ENCODE data around the gene LRTM2. TPM values are rescaled to one million over a fixed set of nuclear protein-coding genes. Genes with fewer than 3 reads are reported as not detected.
"Not testable (repeated sequence)": the region's sequence is repeated elsewhere in the genome, so short reads cannot be mapped to it uniquely, and the experiment has no call there.

LRTM2 gene
- total RNA-seq, 1 experiment from 2014 or later = 0.07 TPM

DNA sequence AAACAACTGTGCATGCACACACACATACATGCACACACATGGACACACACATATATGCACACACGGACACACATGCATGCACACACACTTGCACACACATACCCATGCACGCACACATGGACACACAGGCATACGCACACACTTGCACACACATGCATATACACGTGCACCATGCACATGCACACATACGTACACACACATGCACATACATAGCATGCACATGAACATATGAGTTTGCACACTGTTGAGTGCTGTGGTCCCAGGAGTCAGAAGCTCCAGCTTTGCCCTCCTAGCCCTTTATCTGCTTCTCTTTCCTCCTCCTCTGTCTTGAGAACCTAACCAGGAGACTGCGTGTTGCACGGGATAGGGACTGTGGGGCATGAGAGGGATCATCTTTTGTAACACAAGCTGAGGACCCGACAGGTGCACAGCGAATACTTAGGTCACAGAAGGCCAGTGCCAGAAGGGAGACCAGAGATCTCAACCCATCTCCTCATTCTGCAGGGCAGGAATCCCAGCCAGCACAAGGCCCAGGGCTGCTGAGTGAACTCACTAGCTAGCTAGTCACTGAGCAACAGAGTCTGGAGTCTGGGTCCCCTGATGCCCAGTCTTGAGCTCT lies 3.5 kb upstream of the LRTM2 start:
- DNase-seq (ENCODE audit: low read depth, low spot score) (no peak), ATAC-seq (no peak)
- no peak overlapping the region for H3K27ac ChIP-seq (ENCODE audit: low read depth, low read length)
- ChIA-PET POLR2A (no interaction called here), CTCF (no interaction called here), RAD21 (ENCODE audit: low non-redundant PET in 1 of 2, low total read pairs in 2 of 2, uncharacterized antibody in 2 of 2, unreplicated experiment in 2 of 2) (no interaction called here)
- H3K36me3 ChIP-seq (ENCODE audit: control insufficient read depth in 1 of 2, insufficient read depth in 2 of 2, low read length in 2 of 2) = no peaks in the 10 kb centered on the region
- no TSS peak for BruUV-seq (replicated peaks)
- H3K4me1 ChIP-seq (ENCODE audit: control insufficient read depth in 1 of 2, insufficient read depth in 2 of 2, low read length in 2 of 2) = no peaks in the 10 kb centered on the region
- no peaks in the 10 kb centered on the region for H3K79me2 ChIP-seq (ENCODE audit: insufficient read depth, low read length)
- H3K9me3 ChIP-seq (ENCODE audit: control insufficient read depth in 1 of 2, insufficient read depth in 1 of 2, low read depth in 1 of 2, low read length in 2 of 2) = no peaks in the 10 kb centered on the region
- no peak overlapping the region for H3K9ac ChIP-seq (ENCODE audit: low read length)
- no peaks in the 10 kb centered on the region for H3K9me2 ChIP-seq (ENCODE audit: insufficient read depth)
- H2AFZ ChIP-seq (ENCODE audit: low read depth, low read length, poor library complexity, severe bottlenecking) = no peak overlapping the region
- H3K27me3 ChIP-seq (ENCODE audit: insufficient read depth, low read length) = peaks cover 6% of the 10 kb centered on the region; the same call in 1 of the 2 replicates
- TF ChIP-seq YY1 (IDR thresholded peaks at IDR 0.05; ENCODE audit: extremely low read depth, insufficient replicate concordance, low read depth, low read length) (no peak), CBX3 (IDR thresholded peaks at IDR 0.05; ENCODE audit: low read depth) (no peak), ZBTB33 (IDR thresholded peaks at IDR 0.05; ENCODE audit: extremely low read depth, insufficient replicate concordance, low read length) (no peak)
- no peaks in the 10 kb centered on the region for H4K20me1 ChIP-seq (ENCODE audit: insufficient read depth)
- intact Hi-C loops (cut with micrococcal nuclease) = no loop called here
- no peak overlapping the region for H3K4me2 ChIP-seq (ENCODE audit: low read length)
- H3K4me3 ChIP-seq (replicated peaks in 1 of 2; ENCODE audit: low read depth in 1 of 2, low read length in 2 of 2) = no peak overlapping the region

DNA sequence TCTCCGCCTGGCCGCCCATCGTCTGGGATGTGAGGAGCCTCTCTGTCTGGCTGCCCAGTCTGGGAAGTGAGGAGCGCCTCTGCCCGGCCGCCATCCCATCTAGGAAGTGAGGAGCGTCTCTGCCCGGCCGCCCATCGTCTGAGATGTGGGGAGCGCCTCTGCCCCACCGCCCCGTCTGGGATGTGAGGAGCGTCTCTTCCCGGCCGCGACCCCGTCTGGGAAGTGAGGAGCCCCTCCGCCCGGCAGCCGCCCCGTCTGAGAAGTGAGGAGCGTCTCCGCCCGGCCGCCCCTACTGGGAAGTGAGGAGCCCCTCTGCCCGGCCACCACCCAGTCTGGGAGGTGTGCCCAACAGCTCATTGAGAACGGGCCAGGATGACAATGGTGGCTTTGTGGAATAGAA lies 2.4 kb upstream of the LRTM2 start:
- H2AFZ ChIP-seq (ENCODE audit: low read depth, low read length, poor library complexity, severe bottlenecking); H3K9me2 ChIP-seq (ENCODE audit: insufficient read depth); POLR2A ChIA-PET; H3K27ac ChIP-seq (ENCODE audit: low read depth, low read length); intact Hi-C loops (cut with micrococcal nuclease); RAD21 ChIA-PET (ENCODE audit: low non-redundant PET in 1 of 2, low total read pairs in 2 of 2, uncharacterized antibody in 2 of 2, unreplicated experiment in 2 of 2); H3K4me1 ChIP-seq (ENCODE audit: control insufficient read depth in 1 of 2, insufficient read depth in 2 of 2, low read length in 2 of 2); CTCF ChIA-PET; H3K9me3 ChIP-seq (ENCODE audit: control insufficient read depth in 1 of 2, insufficient read depth in 1 of 2, low read depth in 1 of 2, low read length in 2 of 2); DNase-seq (ENCODE audit: low read depth, low spot score); H4K20me1 ChIP-seq (ENCODE audit: insufficient read depth); H3K9ac ChIP-seq (ENCODE audit: low read length); H3K4me2 ChIP-seq (ENCODE audit: low read length); H3K36me3 ChIP-seq (ENCODE audit: control insufficient read depth in 1 of 2, insufficient read depth in 2 of 2, low read length in 2 of 2); ATAC-seq; H3K4me3 ChIP-seq (replicated peaks in 1 of 2; ENCODE audit: low read depth in 1 of 2, low read length in 2 of 2); H3K79me2 ChIP-seq (ENCODE audit: insufficient read depth, low read length); BruUV-seq (replicated peaks); H3K27me3 ChIP-seq (ENCODE audit: insufficient read depth, low read length): not testable (repeated sequence)
